H1 (cell line): ENCODE data around the gene CCL7. TPM values are rescaled to one million over a fixed set of nuclear protein-coding genes. Genes with fewer than 3 reads are reported as not detected.

Experiments used
- BRCA1 ChIP-seq: IDR thresholded peaks from 2 replicates; pipeline ENCODE4 v1.6.1; 2012; ENCODE audit warnings: low read depth, low read length, improper control_type of control experiment
- SP1 ChIP-seq: IDR thresholded peaks from 2 replicates; pipeline ENCODE4 v1.6.1; 2011; ENCODE audit warnings: low read depth, low read length
- polyA plus RNA-seq, 7 experiments: library from polyadenylated mRNA; depleted of rRNA in 3 of 7; stranded (reverse) in 5 of 7; unstranded in 2 of 7; fragments of >200 nt in 5 of 7; fragments of 200-250 nt in 2 of 7; gene quantifications; 1 replicate in 5 of 7; 2 replicates in 1 of 7; 4 replicates in 1 of 7; pipeline versions ENCODE4 v1.2.1 to v1.2.3, GENCODE V29; 2011 to 2013; ENCODE audit warnings: missing spikeins in 2 of 7, mixed read lengths in 2 of 7
- total RNA-seq: library from RNA; stranded (reverse); fragmentation: NEBNext Ultra II Directional; extraction: Animal tissue kit (Norgen Biotek cat#: 25700); gene quantifications from 2 replicates; pipeline ENCODE4 v1.2.1, GENCODE V29; 2021
- TF ChIP-seq, protein P1 (sequence below): fragments of 300-600 bp; sonication (generic); IDR thresholded peaks from 2 replicates; pipeline ENCODE4 v1.7.1; 2012; ENCODE audit warnings: low read length, moderate library complexity, mild to moderate bottlenecking, inconsistent platforms; ENCODE audit not compliant: insufficient replicate concordance
- TF ChIP-seq, protein P2 (sequence below), 3 experiments: IDR thresholded peaks; 1 replicate in 2 of 3; 2 replicates in 1 of 3; pipeline versions ENCODE4 v1.5.1 to v1.6.1; 2011; ENCODE audit warnings: low read length in 3 of 3, mild to moderate bottlenecking in 3 of 3, inconsistent platforms in 2 of 3, low read depth in 1 of 3, moderate library complexity in 1 of 3; ENCODE audit not compliant: insufficient read depth in 1 of 3; ENCODE audit errors: control extremely low read depth in 1 of 3
- TF ChIP-seq, protein P3 (sequence below): IDR thresholded peaks from 2 replicates; pipeline ENCODE4 v1.6.1; 2012; ENCODE audit warnings: low read length, inconsistent platforms

Gene CCL7
- total and polyA plus RNA-seq, 2 of the 8 experiments (the other 6 are each of a cell fraction or from before 2014, with no cell fraction given), result not detected

GRCh38 chr17:34243364-34244320 is 26.4 kb upstream of the CCL7 start (continued):
- TF ChIP-seq, protein P1, sequence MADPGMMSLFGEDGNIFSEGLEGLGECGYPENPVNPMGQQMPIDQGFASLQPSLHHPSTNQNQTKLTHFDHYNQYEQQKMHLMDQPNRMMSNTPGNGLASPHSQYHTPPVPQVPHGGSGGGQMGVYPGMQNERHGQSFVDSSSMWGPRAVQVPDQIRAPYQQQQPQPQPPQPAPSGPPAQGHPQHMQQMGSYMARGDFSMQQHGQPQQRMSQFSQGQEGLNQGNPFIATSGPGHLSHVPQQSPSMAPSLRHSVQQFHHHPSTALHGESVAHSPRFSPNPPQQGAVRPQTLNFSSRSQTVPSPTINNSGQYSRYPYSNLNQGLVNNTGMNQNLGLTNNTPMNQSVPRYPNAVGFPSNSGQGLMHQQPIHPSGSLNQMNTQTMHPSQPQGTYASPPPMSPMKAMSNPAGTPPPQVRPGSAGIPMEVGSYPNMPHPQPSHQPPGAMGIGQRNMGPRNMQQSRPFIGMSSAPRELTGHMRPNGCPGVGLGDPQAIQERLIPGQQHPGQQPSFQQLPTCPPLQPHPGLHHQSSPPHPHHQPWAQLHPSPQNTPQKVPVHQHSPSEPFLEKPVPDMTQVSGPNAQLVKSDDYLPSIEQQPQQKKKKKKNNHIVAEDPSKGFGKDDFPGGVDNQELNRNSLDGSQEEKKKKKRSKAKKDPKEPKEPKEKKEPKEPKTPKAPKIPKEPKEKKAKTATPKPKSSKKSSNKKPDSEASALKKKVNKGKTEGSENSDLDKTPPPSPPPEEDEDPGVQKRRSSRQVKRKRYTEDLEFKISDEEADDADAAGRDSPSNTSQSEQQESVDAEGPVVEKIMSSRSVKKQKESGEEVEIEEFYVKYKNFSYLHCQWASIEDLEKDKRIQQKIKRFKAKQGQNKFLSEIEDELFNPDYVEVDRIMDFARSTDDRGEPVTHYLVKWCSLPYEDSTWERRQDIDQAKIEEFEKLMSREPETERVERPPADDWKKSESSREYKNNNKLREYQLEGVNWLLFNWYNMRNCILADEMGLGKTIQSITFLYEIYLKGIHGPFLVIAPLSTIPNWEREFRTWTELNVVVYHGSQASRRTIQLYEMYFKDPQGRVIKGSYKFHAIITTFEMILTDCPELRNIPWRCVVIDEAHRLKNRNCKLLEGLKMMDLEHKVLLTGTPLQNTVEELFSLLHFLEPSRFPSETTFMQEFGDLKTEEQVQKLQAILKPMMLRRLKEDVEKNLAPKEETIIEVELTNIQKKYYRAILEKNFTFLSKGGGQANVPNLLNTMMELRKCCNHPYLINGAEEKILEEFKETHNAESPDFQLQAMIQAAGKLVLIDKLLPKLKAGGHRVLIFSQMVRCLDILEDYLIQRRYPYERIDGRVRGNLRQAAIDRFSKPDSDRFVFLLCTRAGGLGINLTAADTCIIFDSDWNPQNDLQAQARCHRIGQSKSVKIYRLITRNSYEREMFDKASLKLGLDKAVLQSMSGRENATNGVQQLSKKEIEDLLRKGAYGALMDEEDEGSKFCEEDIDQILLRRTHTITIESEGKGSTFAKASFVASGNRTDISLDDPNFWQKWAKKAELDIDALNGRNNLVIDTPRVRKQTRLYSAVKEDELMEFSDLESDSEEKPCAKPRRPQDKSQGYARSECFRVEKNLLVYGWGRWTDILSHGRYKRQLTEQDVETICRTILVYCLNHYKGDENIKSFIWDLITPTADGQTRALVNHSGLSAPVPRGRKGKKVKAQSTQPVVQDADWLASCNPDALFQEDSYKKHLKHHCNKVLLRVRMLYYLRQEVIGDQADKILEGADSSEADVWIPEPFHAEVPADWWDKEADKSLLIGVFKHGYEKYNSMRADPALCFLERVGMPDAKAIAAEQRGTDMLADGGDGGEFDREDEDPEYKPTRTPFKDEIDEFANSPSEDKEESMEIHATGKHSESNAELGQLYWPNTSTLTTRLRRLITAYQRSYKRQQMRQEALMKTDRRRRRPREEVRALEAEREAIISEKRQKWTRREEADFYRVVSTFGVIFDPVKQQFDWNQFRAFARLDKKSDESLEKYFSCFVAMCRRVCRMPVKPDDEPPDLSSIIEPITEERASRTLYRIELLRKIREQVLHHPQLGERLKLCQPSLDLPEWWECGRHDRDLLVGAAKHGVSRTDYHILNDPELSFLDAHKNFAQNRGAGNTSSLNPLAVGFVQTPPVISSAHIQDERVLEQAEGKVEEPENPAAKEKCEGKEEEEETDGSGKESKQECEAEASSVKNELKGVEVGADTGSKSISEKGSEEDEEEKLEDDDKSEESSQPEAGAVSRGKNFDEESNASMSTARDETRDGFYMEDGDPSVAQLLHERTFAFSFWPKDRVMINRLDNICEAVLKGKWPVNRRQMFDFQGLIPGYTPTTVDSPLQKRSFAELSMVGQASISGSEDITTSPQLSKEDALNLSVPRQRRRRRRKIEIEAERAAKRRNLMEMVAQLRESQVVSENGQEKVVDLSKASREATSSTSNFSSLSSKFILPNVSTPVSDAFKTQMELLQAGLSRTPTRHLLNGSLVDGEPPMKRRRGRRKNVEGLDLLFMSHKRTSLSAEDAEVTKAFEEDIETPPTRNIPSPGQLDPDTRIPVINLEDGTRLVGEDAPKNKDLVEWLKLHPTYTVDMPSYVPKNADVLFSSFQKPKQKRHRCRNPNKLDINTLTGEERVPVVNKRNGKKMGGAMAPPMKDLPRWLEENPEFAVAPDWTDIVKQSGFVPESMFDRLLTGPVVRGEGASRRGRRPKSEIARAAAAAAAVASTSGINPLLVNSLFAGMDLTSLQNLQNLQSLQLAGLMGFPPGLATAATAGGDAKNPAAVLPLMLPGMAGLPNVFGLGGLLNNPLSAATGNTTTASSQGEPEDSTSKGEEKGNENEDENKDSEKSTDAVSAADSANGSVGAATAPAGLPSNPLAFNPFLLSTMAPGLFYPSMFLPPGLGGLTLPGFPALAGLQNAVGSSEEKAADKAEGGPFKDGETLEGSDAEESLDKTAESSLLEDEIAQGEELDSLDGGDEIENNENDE, result no peak
- TF ChIP-seq, protein P2, sequence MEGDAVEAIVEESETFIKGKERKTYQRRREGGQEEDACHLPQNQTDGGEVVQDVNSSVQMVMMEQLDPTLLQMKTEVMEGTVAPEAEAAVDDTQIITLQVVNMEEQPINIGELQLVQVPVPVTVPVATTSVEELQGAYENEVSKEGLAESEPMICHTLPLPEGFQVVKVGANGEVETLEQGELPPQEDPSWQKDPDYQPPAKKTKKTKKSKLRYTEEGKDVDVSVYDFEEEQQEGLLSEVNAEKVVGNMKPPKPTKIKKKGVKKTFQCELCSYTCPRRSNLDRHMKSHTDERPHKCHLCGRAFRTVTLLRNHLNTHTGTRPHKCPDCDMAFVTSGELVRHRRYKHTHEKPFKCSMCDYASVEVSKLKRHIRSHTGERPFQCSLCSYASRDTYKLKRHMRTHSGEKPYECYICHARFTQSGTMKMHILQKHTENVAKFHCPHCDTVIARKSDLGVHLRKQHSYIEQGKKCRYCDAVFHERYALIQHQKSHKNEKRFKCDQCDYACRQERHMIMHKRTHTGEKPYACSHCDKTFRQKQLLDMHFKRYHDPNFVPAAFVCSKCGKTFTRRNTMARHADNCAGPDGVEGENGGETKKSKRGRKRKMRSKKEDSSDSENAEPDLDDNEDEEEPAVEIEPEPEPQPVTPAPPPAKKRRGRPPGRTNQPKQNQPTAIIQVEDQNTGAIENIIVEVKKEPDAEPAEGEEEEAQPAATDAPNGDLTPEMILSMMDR (IDR thresholded peaks at IDR 0.05; ENCODE audit: control extremely low read depth in 1 of 3, insufficient read depth in 1 of 3, low read depth in 1 of 3, low read length in 3 of 3), result no peak
- TF ChIP-seq BRCA1, result no peak
- TF ChIP-seq, protein P3, sequence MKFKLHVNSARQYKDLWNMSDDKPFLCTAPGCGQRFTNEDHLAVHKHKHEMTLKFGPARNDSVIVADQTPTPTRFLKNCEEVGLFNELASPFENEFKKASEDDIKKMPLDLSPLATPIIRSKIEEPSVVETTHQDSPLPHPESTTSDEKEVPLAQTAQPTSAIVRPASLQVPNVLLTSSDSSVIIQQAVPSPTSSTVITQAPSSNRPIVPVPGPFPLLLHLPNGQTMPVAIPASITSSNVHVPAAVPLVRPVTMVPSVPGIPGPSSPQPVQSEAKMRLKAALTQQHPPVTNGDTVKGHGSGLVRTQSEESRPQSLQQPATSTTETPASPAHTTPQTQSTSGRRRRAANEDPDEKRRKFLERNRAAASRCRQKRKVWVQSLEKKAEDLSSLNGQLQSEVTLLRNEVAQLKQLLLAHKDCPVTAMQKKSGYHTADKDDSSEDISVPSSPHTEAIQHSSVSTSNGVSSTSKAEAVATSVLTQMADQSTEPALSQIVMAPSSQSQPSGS, result no peak
- TF ChIP-seq SP1, result no peak
